H9 (cell line): Measurements from ENCODE around the gene PHGDH. TPM values are rescaled to one million over a fixed set of nuclear protein-coding genes. Genes with fewer than 3 reads are reported as not detected.
A peak's percentile ranks its signal among the peaks of the same experiment; 100 is the strongest.

Experiments
- DNase-seq: peaks from one replicate; pipeline ENCODE4 v3.0.0-alpha.2; 2017
- H2AFZ ChIP-seq: one replicate; pipeline ENCODE4 v1.6.1; 2013; ENCODE audit warnings: mild to moderate bottlenecking, low read length, control low read depth, moderate library complexity
- H2AK5ac ChIP-seq: 2 replicates; pipeline ENCODE4 v1.6.1; 2013; ENCODE audit warnings: low read length, control low read depth, mixed read lengths; ENCODE audit not compliant: insufficient read length
- H2BK120ac ChIP-seq: one replicate; pipeline ENCODE4 v1.6.1; 2013; ENCODE audit warnings: low read depth, mild to moderate bottlenecking, low read length, control low read depth, inconsistent platforms; ENCODE audit not compliant: poor library complexity, severe bottlenecking
- H2BK12ac ChIP-seq: 2 replicates; pipeline ENCODE4 v1.6.1; 2013; ENCODE audit warnings: low read length, control low read depth, mixed read lengths, low read depth; ENCODE audit not compliant: insufficient read length
- H2BK15ac ChIP-seq: 2 replicates; pipeline ENCODE4 v1.6.1; 2013; ENCODE audit warnings: low read depth, low read length, control low read depth
- H2BK20ac ChIP-seq: one replicate; pipeline ENCODE4 v1.6.1; 2013; ENCODE audit warnings: low read depth, mild to moderate bottlenecking, low read length, control low read depth, inconsistent platforms; ENCODE audit not compliant: poor library complexity, severe bottlenecking
- H2BK5ac ChIP-seq: 2 replicates; pipeline ENCODE4 v1.6.1; 2013; ENCODE audit warnings: low read length, control low read depth, mixed read lengths; ENCODE audit not compliant: insufficient read length
- H3K14ac ChIP-seq: 2 replicates; pipeline ENCODE4 v1.6.1; 2013; ENCODE audit warnings: low read length, control low read depth; ENCODE audit not compliant: insufficient read depth
- H3K18ac ChIP-seq: 2 replicates; pipeline ENCODE4 v1.6.1; 2013; ENCODE audit warnings: low read depth, mild to moderate bottlenecking, mixed read lengths, low read length, control low read depth; ENCODE audit not compliant: insufficient read length
- H3K23ac ChIP-seq: 2 replicates; pipeline ENCODE4 v1.6.1; 2013; ENCODE audit warnings: low read length, control low read depth, mixed read lengths, low read depth; ENCODE audit not compliant: insufficient read length
- H3K23me2 ChIP-seq: 2 replicates; pipeline ENCODE4 v1.6.1; 2013; ENCODE audit warnings: low read depth, mild to moderate bottlenecking, mixed read lengths, low read length, control low read depth; ENCODE audit not compliant: insufficient read length, poor library complexity, severe bottlenecking
- H3K27ac ChIP-seq: 2 replicates; pipeline ENCODE4 v1.5.1; 2013; ENCODE audit warnings: low read length, control low read depth, mixed read lengths, low read depth; ENCODE audit not compliant: insufficient read length
- H3K27me3 ChIP-seq: 2 replicates; pipeline ENCODE4 v1.6.1; 2013; ENCODE audit warnings: low read length, control low read depth, inconsistent platforms; ENCODE audit not compliant: insufficient read depth
- H3K4ac ChIP-seq: 2 replicates; pipeline ENCODE4 v1.6.1; 2013; ENCODE audit warnings: low read depth, mild to moderate bottlenecking, control low read depth, inconsistent platforms, low read length, moderate library complexity
- H3K4me1 ChIP-seq: 2 replicates; pipeline ENCODE4 v1.6.1; 2013; ENCODE audit warnings: low read length, control low read depth, inconsistent platforms; ENCODE audit not compliant: insufficient read depth
- H3K4me2 ChIP-seq: 2 replicates; pipeline ENCODE4 v1.6.1; 2013; ENCODE audit warnings: low read length, control low read depth, mixed read lengths; ENCODE audit not compliant: insufficient read length, insufficient read depth
- H3K56ac ChIP-seq: 2 replicates; pipeline ENCODE4 v1.6.1; 2013; ENCODE audit warnings: low read depth, mild to moderate bottlenecking, mixed read lengths, low read length, control low read depth; ENCODE audit not compliant: insufficient read length
- H3K79me1 ChIP-seq: 2 replicates; pipeline ENCODE4 v1.6.1; 2013; ENCODE audit warnings: low read depth, mild to moderate bottlenecking, moderate library complexity, low read length, control low read depth, inconsistent platforms; ENCODE audit not compliant: insufficient read depth, poor library complexity, severe bottlenecking
- H3K79me2 ChIP-seq: 2 replicates; pipeline ENCODE4 v1.6.1; 2013; ENCODE audit warnings: low read length, control low read depth, inconsistent platforms; ENCODE audit not compliant: insufficient read depth
- H3K9ac ChIP-seq: 2 replicates; pipeline ENCODE4 v1.6.1; 2013; ENCODE audit warnings: low read length, control low read depth, mixed read lengths; ENCODE audit not compliant: insufficient read length; ENCODE audit errors: extremely low read depth
- H3K9me3 ChIP-seq: one replicate; pipeline ENCODE4 v1.6.1; 2013; ENCODE audit warnings: low read depth, low read length, inconsistent platforms; ENCODE audit not compliant: control insufficient read depth
- H3T11ph ChIP-seq: one replicate; pipeline ENCODE4 v1.6.1; 2013; ENCODE audit warnings: mild to moderate bottlenecking, low read length, control low read depth, inconsistent platforms
- H4K20me1 ChIP-seq: one replicate; pipeline ENCODE4 v1.6.1; 2013; ENCODE audit not compliant: control insufficient read depth, insufficient read length, insufficient read depth
- H4K5ac ChIP-seq: 2 replicates; pipeline ENCODE4 v1.6.1; 2013; ENCODE audit warnings: low read depth, mild to moderate bottlenecking, mixed read lengths, low read length, control low read depth; ENCODE audit not compliant: insufficient read length
- H4K8ac ChIP-seq: replicated peaks from 2 replicates; pipeline ENCODE4 v1.6.1; 2013; ENCODE audit warnings: low read length, control low read depth, mixed read lengths, low read depth; ENCODE audit not compliant: insufficient read length
- H4K91ac ChIP-seq: 2 replicates; pipeline ENCODE4 v1.6.1; 2013; ENCODE audit warnings: low read depth, mild to moderate bottlenecking, moderate library complexity, mixed read lengths, low read length, control low read depth; ENCODE audit not compliant: insufficient read length
- H3K27ac Mint-ChIP-seq, 3 experiments: 2 replicates in 2 of 3; 3 replicates in 1 of 3; pipeline ENCODE4 v1.8.0; 2020 to 2021; ENCODE audit warnings: mixed read lengths in 3 of 3, mild to moderate bottlenecking in 1 of 3, moderate library complexity in 1 of 3
- H3K27me3 Mint-ChIP-seq: 2 replicates; pipeline ENCODE4 v1.8.0; 2021; ENCODE audit warnings: low read depth, mild to moderate bottlenecking, moderate library complexity, mixed read lengths
- H3K36me3 Mint-ChIP-seq, 3 experiments: 2 replicates in 2 of 3; 3 replicates in 1 of 3; pipeline ENCODE4 v1.8.0; 2020 to 2021; ENCODE audit warnings: low read depth in 3 of 3, mixed read lengths in 3 of 3; ENCODE audit not compliant: insufficient read depth in 1 of 3
- H3K4me1 Mint-ChIP-seq, 2 experiments: 2 replicates each; pipeline ENCODE4 v1.8.0; 2020; ENCODE audit warnings: mixed read lengths in 2 of 2
- H3K4me3 Mint-ChIP-seq, 2 experiments: 2 replicates in 1 of 2; 3 replicates in 1 of 2; pipeline ENCODE4 v1.8.0; 2020 to 2021; ENCODE audit warnings: mild to moderate bottlenecking in 2 of 2, mixed read lengths in 2 of 2, moderate library complexity in 1 of 2
- H3K9me3 Mint-ChIP-seq, 2 experiments: 2 replicates in 1 of 2; 3 replicates in 1 of 2; pipeline ENCODE4 v1.8.0; 2020; ENCODE audit warnings: mild to moderate bottlenecking in 2 of 2, mixed read lengths in 2 of 2, moderate library complexity in 1 of 2
- WGBS: extraction: QIAGEN DNeasy Blood & Tissue Kit; methylation state at CpG from one replicate; pipeline ENCODE4 v1.1.7; 2013; ENCODE audit warnings: missing lambda C conversion rate, low lambda C conversion rate, mixed read lengths; ENCODE audit not compliant: insufficient read length; ENCODE audit errors: extremely low coverage; 5-methylcytosine and 5-hydroxymethylcytosine counted together
- total RNA-seq: library from RNA; stranded (reverse); gene quantifications from 2 replicates; pipeline ENCODE4 v1.2.1, GENCODE V29; 2021
- TF ChIP-seq, protein P1 (sequence below): fragments of 200-600 bp; sonication (generic); conservative IDR thresholded peaks from 3 replicates; pipeline ENCODE4 v1.8.0; 2021; ENCODE audit warnings: antibody characterized with exemption, mild to moderate bottlenecking

PHGDH gene
- total RNA-seq, 1 experiment from 2014 or later = 458 TPM

DNA sequence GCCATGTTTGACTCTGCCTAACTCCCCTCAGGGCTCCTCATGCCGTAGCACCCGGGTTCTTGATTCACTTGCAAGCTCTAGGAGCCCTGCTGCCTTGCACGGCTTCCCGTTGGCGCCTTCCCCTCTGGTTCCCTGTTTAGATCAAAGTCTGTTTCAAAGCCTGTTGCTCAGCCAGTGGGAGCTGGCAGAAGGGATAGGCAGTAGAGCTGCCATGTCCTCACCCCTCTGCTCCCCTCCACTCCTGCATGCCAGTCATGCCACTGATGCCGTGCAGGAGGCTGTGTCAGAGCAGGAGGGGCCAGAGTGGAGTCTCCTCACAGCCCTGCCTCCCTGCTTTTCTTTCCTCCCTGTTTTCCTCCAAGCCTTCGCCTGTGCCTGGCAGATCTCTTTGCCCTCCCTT, 30.5 kb downstream of the PHGDH start:
- Histone ChIP-seq H2BK12ac (no peak overlapping the region), H2BK120ac (no peak overlapping the region), H3K27ac (no peak overlapping the region), H3K9me3 (no peaks in the 10 kb centered on the region), H3K56ac (no peak overlapping the region), H4K5ac (no peak overlapping the region), H4K20me1 (no peaks in the 10 kb centered on the region), H3K27me3 (no peaks in the 10 kb centered on the region; the same call in 1 of the 2 replicates), H3K79me2 (no peaks in the 10 kb centered on the region), H2BK15ac (no peak overlapping the region), H3T11ph (no peak overlapping the region), H4K8ac (no peak overlapping the region), H3K4ac (no peak overlapping the region), H3K14ac (no peak overlapping the region), H3K79me1 (peaks cover under 1% of the 10 kb centered on the region), H3K4me2 (no peak overlapping the region), H2AK5ac (no peak overlapping the region), H2AFZ (no peak overlapping the region), H3K4me1 (peaks cover 4% of the 10 kb centered on the region; the same call in 1 of the 2 replicates), H4K91ac (no peak overlapping the region), H2BK5ac (no peak overlapping the region), H3K23me2 (no peaks in the 10 kb centered on the region), H3K18ac (no peak overlapping the region), H3K9ac (no peak overlapping the region), H3K23ac (no peak overlapping the region), H2BK20ac (no peak overlapping the region)
- Mint-ChIP-seq H3K9me3 (no peaks in the 10 kb centered on the region; a peak in 1 of 5 replicates), H3K4me3 (no peak overlapping the region; a peak in 1 of 5 replicates), H3K4me1 (peaks cover 17 to 28% of the 10 kb centered on the region in 2 experiments), H3K36me3 (peaks cover 41 to 70% (median 63%) of the 10 kb centered on the region in 3 experiments; a peak in 6 of 7 replicates), H3K27me3 (no peaks in the 10 kb centered on the region; the same call in 1 of the 2 replicates), H3K27ac (peak overlapping the region in 2 of 3 experiments; percentile 68 to 69; a peak in 4 of 7 replicates)
- WGBS = no CpG with 5 or more reads among the region's 7 CpGs
- DNase-seq = no peak
- TF ChIP-seq, protein P1, sequence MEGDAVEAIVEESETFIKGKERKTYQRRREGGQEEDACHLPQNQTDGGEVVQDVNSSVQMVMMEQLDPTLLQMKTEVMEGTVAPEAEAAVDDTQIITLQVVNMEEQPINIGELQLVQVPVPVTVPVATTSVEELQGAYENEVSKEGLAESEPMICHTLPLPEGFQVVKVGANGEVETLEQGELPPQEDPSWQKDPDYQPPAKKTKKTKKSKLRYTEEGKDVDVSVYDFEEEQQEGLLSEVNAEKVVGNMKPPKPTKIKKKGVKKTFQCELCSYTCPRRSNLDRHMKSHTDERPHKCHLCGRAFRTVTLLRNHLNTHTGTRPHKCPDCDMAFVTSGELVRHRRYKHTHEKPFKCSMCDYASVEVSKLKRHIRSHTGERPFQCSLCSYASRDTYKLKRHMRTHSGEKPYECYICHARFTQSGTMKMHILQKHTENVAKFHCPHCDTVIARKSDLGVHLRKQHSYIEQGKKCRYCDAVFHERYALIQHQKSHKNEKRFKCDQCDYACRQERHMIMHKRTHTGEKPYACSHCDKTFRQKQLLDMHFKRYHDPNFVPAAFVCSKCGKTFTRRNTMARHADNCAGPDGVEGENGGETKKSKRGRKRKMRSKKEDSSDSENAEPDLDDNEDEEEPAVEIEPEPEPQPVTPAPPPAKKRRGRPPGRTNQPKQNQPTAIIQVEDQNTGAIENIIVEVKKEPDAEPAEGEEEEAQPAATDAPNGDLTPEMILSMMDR = no peak
